ENCODE measurements around the gene ARHGAP19. TPM values are rescaled to one million over a fixed set of nuclear protein-coding genes. Genes with fewer than 3 reads are reported as not detected.
A peak's percentile ranks its signal among the peaks of the same experiment; 100 is the strongest.

The ARHGAP19 gene
- total and polyA plus RNA-seq, 8 donors: 1.2 to 16.2 (median 6.3) TPM

DNA sequence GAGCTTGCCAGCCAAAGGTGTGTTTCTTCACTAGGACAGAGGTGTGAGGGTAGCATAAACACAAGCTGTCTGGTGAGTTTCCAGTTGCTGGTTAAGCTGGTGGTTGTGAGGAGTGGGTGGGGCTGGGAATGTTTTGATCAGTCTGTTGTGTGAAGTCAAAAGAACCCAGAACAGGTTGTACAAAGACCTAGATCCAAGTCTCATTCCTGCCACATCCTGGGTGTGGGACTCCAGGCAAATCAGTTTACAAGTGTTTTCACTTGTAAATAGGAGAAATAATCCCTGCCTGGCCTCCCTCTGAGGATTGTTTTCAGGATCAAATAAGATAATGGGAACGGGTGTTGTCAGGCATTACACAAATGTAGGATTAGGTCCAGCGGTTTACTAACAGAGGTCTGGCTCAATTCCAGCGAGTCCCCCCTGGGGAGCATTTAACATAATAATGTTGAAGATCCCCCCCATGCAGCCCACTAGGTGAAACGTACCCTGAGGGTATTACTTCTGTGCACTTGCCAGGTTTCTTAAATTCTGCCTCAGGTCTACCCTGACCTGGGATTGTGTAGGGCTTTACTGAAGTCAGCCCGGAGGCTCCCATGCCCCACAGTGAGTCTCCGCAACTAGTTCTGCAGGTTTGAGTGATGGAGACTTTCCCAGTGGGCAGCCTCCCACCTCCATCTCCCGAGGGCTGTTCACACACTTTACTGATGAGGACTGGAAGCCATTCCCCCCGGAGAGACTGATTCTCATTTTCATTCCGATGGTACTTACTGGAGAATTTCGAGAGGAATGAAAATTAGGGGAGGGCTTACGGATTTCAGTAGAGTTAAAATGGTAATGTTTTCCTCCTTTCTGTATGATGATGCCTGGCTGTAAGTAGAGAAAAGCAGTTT lies 44.8 kb upstream of the ARHGAP19 start:
- Histone ChIP-seq H3K27ac (peak overlapping the region; percentile 4 to 97 (median 40)), H3K4me1 (peaks cover 21 to 46% (median 42%) of the 10 kb centered on the region in 4 donors), H3K4me3 (no peak overlapping the region), H3K27me3 (no peaks in the 10 kb centered on the region), H3K9me3 (no peaks in the 10 kb centered on the region), H3K36me3 (no peaks in the 10 kb centered on the region)
- DNase-seq: peak; percentile 58 to 82
- TF ChIP-seq EP300 (IDR thresholded peaks at IDR 0.05): no peak
- TF ChIP-seq POLR2AphosphoS5 (IDR thresholded peaks at IDR 0.05): peak in 1 of 3 donors; percentile 10
- no peak for TF ChIP-seq POLR2A (IDR thresholded peaks at IDR 0.05)
- TF ChIP-seq, protein P1, sequence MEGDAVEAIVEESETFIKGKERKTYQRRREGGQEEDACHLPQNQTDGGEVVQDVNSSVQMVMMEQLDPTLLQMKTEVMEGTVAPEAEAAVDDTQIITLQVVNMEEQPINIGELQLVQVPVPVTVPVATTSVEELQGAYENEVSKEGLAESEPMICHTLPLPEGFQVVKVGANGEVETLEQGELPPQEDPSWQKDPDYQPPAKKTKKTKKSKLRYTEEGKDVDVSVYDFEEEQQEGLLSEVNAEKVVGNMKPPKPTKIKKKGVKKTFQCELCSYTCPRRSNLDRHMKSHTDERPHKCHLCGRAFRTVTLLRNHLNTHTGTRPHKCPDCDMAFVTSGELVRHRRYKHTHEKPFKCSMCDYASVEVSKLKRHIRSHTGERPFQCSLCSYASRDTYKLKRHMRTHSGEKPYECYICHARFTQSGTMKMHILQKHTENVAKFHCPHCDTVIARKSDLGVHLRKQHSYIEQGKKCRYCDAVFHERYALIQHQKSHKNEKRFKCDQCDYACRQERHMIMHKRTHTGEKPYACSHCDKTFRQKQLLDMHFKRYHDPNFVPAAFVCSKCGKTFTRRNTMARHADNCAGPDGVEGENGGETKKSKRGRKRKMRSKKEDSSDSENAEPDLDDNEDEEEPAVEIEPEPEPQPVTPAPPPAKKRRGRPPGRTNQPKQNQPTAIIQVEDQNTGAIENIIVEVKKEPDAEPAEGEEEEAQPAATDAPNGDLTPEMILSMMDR (IDR thresholded peaks at IDR 0.05): no peak
- intact Hi-C loops (cut with DNase I; ENCODE audit: low total_unique reads): no loop called here
- 14 to 29% (median 23%) methylated on average over 11 of the region's 11 CpGs for WGBS, 5 donors

DNA sequence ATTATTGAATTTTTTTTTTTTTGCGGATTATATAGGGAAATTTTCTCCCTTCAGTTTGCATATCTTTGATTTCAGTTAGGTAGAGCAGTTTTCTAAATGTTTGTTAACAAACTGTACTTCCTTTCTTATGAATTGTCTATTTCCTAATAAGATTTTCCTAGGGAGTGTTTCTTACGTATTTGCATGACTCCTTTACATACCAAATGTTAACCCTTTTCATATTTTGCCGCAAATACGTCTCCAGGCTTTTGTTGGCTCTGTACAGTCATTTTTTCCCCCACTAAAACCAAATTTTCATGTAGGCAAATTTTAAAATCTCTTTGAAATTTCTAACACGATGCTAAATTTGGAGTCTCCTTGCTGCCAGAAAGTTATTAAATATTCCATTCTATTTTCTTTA lies 44.0 kb upstream of the ARHGAP19 start:
- no peak overlapping the region for H3K4me3 ChIP-seq
- TF ChIP-seq POLR2AphosphoS5 (IDR thresholded peaks at IDR 0.05): no peak
- no peak for TF ChIP-seq EP300 (IDR thresholded peaks at IDR 0.05)
- DNase-seq: no peak
- peaks cover 0 to under 1% (median 0%) of the 10 kb centered on the region in 4 donors for H3K36me3 ChIP-seq
- H3K4me1 ChIP-seq: peaks cover 29 to 53% (median 50%) of the 10 kb centered on the region in 4 donors
- peak overlapping the region in 3 of 5 donors; percentile 10 to 97 (median 65) for H3K27ac ChIP-seq
- no peaks in the 10 kb centered on the region for H3K9me3 ChIP-seq
- 18 to 32% (median 22%) methylated on average over 5 of the region's 5 CpGs for WGBS, 5 donors
- intact Hi-C loops (cut with DNase I; ENCODE audit: low total_unique reads): no loop called here
- H3K27me3 ChIP-seq: no peaks in the 10 kb centered on the region

DNA sequence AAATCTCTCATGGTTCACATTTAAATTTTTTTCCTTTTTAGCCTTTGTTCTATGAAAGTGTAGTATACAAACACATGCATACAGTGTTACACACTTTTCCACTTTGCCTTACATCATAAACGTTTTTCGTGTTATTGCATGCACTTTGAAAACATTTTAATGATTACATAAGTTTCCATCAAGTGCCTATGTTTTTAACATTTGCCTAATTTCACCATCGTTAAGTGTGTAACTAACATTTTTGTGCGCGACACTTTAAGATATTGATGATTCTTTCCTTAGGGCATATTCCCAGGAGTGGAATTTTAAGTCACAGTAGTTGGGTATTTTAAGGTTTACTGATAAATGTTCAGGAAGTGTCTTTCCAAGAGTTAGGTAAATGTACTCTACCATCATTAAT lies 43.6 kb upstream of the ARHGAP19 start:
- intact Hi-C loops (cut with DNase I; ENCODE audit: low total_unique reads): no loop called here
- 34 to 50% (median 39%) methylated on average over 5 of the region's 5 CpGs for WGBS, 5 donors
- peaks cover 33 to 58% (median 54%) of the 10 kb centered on the region in 4 donors for H3K4me1 ChIP-seq
- H3K36me3 ChIP-seq: peaks cover 0 to 3% (median 0%) of the 10 kb centered on the region in 4 donors
- H3K4me3 ChIP-seq: no peak overlapping the region
- H3K27ac ChIP-seq: peak overlapping the region in 3 of 5 donors; percentile 10 to 97 (median 65)
- no peaks in the 10 kb centered on the region for H3K27me3 ChIP-seq
- no peak for DNase-seq
- H3K9me3 ChIP-seq: no peaks in the 10 kb centered on the region
- TF ChIP-seq POLR2A (IDR thresholded peaks at IDR 0.05): no peak
- no peak for TF ChIP-seq POLR2AphosphoS5 (IDR thresholded peaks at IDR 0.05)
- TF ChIP-seq, protein P1 (IDR thresholded peaks at IDR 0.05): no peak
- TF ChIP-seq EP300 (IDR thresholded peaks at IDR 0.05): no peak

DNA sequence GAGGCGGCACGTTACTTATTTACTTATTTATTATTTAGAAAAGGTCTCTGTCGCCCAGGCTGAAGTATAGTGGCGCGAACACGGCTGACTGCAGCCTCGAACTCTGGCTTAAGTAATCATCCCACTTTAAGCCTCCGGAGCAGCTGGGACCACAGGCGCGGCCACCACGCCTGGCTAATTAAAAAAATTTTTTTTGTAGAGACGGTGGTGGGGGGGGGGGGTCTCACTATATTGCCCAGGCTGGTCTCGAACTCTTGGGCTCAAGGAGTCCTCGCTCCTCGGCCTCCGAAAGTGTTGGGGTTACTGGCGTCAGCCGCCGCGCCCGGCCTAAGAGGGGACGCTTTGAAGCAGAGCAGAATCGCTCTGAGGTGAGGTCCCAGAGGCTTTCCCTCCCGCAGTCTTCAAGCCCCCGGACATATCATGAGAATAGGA lies 42.8 kb upstream of the ARHGAP19 start:
- Histone ChIP-seq H3K27me3 (no peaks in the 10 kb centered on the region), H3K4me1 (peaks cover 38 to 63% (median 62%) of the 10 kb centered on the region in 4 donors), H3K36me3 (peaks cover 0 to 4% (median 2%) of the 10 kb centered on the region in 4 donors), H3K27ac (peak overlapping the region; percentile 93 to 99 (median 97)), H3K9me3 (no peaks in the 10 kb centered on the region), H3K4me3 (peak overlapping the region; percentile 79 to 89 (median 84))
- 8 to 13% (median 10%) methylated on average over 18 to 25 of the region's 25 CpGs for WGBS, 5 donors
- no peak for TF ChIP-seq EP300 (IDR thresholded peaks at IDR 0.05)
- no peak for TF ChIP-seq POLR2A (IDR thresholded peaks at IDR 0.05)
- TF ChIP-seq POLR2AphosphoS5 (IDR thresholded peaks at IDR 0.05): no peak
- TF ChIP-seq, protein P1 (IDR thresholded peaks at IDR 0.05): no peak
- DNase-seq: no peak
- intact Hi-C loops (cut with DNase I; ENCODE audit: low total_unique reads): no loop called here
